ELF-1 (cell line): ENCODE measurements around the gene CCR6.
"Not testable (repeated sequence)": the region's sequence is repeated elsewhere in the genome, so short reads cannot be mapped to it uniquely, and the experiment has no call there.

ENCODE experiments used
- DNase-seq: peaks from one replicate; pipeline ENCODE4 v3.0.0-alpha.2; 2016; ENCODE audit warnings: low read depth, low spot score

CCR6 gene

GRCh38 chr6:167168296-167168695 lies 45.4 kb downstream of the CCR6 start:
- not testable (repeated sequence) for DNase-seq

- not testable (repeated sequence) for DNase-seq
These were observed 47.0 kb downstream of the CCR6 start for GRCh38 chr6:167169867-167170266.

GRCh38 chr6:167171300-167171699 lies 48.4 kb downstream of the CCR6 start:
- not testable (repeated sequence) for DNase-seq

- not testable (repeated sequence) for DNase-seq
These were observed 49.1 kb downstream of the CCR6 start for GRCh38 chr6:167172011-167172410.

- DNase-seq = not testable (repeated sequence)
These were observed 54.4 kb downstream of the CCR6 start for GRCh38 chr6:167177271-167177670.

GRCh38 chr6:167178896-167179655 lies 56.2 kb downstream of the CCR6 start:
- not testable (repeated sequence) for DNase-seq

GRCh38 chr6:167180086-167180485 lies 57.2 kb downstream of the CCR6 start:
- not testable (repeated sequence) for DNase-seq

- DNase-seq = not testable (repeated sequence)
These were observed 58.5 kb downstream of the CCR6 start for GRCh38 chr6:167181351-167181750.

GRCh38 chr6:167182913-167183314 lies 60.0 kb downstream of the CCR6 start:
- DNase-seq = not testable (repeated sequence)

GRCh38 chr6:167185101-167185500 lies 62.2 kb downstream of the CCR6 start:
- not testable (repeated sequence) for DNase-seq

- not testable (repeated sequence) for DNase-seq
These were observed 64.4 kb downstream of the CCR6 start for GRCh38 chr6:167187275-167187674.
